Activated T-cell treated with anti-CD3 and anti-CD28 coated beads, Interleukin-2, amount 50 U/mL, for 48 hours (primary cell): ENCODE data around the gene TSSC4.
A peak's percentile ranks its signal among the peaks of the same experiment; 100 is the strongest.
"Not testable (repeated sequence)": the region's sequence is repeated elsewhere in the genome, so short reads cannot be mapped to it uniquely, and the experiment has no call there.

ENCODE experiments used
- DNase-seq, 2 experiments: peaks; one replicate each; pipeline ENCODE4 v3.0.0-alpha.2; 2020

The TSSC4 gene

GRCh38 chr11:2400069-2400761 lies at the start of gene TSSC4:
TSSC4 (plus strand) TSS chr11:2400750; CDS start chr11:2402634, 1,884 bp downstream.
- DNase-seq = peak; percentile 98 to 99

DNA sequence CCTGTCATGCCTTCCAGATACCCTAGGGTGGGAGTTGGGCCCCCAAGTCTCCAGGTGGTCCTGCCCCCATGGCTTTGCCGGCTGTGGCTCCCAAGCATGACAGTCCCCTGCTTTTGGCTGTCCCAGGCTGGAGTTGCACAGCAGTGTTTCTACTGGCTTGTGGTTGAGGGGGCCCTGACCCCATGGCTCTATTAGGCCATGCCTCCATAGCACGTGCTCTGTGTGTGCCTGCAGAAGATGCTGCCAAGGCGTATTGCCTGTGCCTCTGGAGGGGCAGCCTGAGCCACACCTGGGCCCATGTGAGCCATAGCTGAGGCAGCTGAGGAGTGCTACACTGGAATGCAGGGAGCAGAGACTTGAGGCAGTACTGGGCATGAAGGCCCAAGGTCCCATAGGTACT lies 48.8 kb upstream of the TSSC4 start:
- no peak for DNase-seq

GRCh38 chr11:2352420-2352819 lies 48.1 kb upstream of the TSSC4 start:
- no peak for DNase-seq

DNA sequence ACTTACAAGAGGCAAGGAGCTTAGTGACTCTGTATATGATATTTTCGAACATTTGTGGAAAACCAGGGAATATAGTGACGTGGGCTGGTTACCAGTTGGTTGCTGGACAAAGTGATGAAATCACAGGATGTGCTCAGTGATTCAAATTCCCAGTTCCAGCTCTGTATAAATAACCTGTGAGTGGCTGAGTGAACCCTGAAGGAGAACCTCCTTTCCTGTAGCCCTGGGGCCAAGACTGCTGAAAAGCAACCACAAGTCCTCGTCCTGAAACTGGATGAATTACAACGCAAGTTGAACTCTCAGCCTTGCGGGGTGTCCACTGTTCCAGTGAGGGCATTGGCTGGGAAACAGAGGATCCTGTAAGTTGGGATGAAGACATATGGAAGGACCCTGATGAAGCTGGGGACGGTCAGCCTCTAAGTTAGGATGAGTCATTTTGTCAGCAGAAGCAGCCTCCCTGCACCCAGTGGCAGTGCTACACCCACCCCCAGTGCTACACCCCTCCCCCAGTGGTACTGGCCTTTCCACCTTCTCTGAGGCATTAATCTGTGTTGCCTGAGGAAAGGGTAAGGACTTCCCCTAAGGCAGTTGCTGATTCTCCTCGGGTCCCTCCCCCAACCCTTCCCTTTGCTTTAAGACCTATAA lies 45.4 kb upstream of the TSSC4 start:
- DNase-seq = no peak

DNA sequence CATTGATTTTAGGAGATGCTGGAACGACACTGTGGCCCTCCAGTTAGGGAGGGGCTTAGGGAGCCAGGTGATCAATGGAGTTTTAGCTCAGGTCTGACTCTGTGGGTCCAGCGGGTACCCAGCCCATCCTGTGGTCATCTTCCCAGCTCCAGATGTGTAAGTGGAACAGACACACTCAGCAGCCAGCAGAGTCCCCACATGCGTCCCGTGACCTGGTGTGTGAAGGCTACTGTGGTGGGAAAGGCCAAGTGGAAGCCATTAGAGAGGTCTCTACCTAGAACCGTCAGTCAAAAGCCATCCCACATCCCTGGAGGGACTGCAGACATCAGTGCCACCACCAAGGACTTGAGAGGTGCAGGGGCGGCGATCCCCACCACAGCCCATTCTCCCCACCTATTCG lies 43.3 kb upstream of the TSSC4 start:
- no peak for DNase-seq

- not testable (repeated sequence) for DNase-seq
These were observed 42.9 kb upstream of the TSSC4 start for GRCh38 chr11:2357651-2358050.

DNA sequence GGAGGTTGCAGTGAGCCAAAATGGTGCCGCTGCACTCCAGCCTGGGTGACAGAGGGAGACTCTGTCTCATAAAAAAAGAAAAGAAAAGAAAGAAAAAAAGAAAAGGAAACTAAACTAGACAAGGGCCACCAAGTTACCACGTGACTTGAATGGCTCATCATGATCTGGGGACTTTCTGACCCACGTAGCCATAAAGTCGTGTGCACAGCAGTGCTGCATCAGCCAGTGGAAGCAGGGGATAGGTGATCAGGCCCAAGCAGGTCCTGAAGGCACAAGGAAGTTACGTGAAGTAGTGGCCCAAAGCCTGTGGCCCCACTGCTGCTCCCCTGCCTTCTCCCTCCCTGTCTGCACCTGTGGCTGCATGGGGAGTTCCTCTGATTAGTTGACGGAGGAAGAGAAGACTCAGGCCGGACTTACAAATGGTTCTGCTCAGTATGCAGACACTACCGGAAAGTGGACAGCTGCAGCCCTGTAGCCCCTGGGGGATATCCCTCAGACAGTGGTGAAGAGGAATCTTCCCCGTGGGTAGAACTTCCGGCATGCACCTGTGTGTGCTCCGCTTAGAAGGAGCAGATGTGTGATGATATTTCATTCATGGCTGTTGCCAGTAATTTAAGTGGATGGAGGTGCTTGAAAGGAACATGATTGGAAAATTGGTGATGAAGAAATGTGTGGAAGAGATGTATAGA lies 41.7 kb upstream of the TSSC4 start:
- no peak for DNase-seq

DNA sequence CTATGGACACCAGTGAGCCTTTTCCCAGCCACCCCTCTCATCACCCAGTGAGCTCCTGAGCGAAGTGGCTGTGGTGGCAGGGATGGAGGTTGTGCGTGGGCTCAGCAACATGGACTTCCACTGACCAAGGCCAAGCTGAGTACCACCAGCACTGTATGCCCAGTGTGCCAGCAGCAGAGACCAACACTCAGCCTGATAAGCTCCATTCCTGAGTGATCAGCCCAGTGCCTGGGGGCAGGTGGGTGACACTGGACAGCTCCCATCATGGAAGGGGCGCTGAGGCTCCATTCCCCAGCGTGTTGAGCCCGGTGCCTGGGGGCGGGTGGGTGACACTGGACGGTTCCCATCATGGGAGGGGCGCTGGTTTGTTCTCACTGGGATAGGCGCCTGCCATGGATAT lies 41.0 kb upstream of the TSSC4 start:
- DNase-seq = no peak

DNA sequence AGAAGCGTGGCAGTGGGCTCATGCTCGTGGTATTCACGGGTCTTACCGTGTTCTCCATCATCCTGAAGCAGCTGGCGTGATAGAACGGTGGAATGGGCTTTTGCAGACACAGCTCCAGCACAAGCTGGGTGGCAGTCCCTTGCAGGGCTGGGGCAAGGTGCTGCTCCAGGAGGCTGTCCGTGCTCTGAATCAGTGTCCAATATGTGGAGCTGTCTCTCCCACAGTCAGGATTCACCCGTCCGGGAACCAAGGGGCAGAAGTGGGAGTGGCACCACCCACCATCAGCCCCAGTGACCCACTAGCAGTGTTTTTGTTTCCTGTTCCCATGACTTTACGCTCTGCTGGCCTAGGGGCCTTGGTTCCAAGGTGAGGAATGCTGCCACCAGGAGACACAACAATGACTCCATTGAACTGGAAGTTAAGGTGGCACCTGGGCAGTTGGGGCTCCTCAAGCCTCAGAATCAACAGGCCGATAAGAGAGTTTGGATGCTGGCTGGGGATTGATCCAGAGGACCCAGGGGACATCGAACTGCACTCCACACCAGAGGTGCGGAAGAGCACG lies 40.4 kb upstream of the TSSC4 start:
- no peak for DNase-seq

- DNase-seq = no peak
These were observed 39.0 kb upstream of the TSSC4 start for GRCh38 chr11:2361565-2361964.

GRCh38 chr11:2362414-2362813 lies 38.1 kb upstream of the TSSC4 start:
- no peak for DNase-seq

GRCh38 chr11:2363130-2363529 lies 37.4 kb upstream of the TSSC4 start:
- DNase-seq = no peak

GRCh38 chr11:2363577-2364370 lies 36.8 kb upstream of the TSSC4 start:
- no peak for DNase-seq

- DNase-seq = not testable (repeated sequence)
These were observed 36.2 kb upstream of the TSSC4 start for GRCh38 chr11:2364386-2364785.

DNA sequence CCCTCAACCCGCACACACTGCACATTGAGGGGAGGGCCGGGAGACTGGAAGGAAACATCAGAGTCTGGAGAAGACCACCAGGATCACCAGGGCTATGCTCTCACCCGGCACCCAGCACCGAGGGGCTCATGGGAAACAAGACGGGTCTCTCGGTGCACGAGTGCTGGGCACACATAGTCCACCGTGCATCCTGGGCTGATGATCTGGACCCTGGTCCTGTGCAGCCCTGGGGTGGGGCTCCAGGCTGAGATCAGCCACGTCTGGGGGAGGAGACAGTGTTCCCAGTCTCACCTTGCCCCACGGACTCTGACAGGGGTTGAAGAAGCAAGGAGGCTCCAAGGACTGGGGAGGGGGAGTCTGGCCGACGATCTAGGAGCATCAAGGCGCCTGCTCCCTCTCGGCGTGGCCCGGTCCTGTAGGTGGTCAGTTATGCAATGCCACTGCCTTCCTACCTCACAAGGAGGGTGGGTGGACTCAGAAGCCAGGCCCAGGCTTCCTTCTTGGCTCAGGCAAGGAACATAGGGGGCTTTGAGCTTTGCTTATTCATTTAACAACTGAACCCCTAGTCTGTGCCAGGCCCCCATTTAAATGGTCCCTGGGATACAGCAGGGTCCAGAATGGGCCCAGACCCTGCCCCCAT lies 34.9 kb upstream of the TSSC4 start:
- DNase-seq = no peak

GRCh38 chr11:2366276-2366675 lies 34.3 kb upstream of the TSSC4 start:
- DNase-seq = no peak

- DNase-seq = no peak
These were observed 33.8 kb upstream of the TSSC4 start for GRCh38 chr11:2366733-2367132.

GRCh38 chr11:2367266-2368160 lies 33.0 kb upstream of the TSSC4 start:
- no peak for DNase-seq

DNA sequence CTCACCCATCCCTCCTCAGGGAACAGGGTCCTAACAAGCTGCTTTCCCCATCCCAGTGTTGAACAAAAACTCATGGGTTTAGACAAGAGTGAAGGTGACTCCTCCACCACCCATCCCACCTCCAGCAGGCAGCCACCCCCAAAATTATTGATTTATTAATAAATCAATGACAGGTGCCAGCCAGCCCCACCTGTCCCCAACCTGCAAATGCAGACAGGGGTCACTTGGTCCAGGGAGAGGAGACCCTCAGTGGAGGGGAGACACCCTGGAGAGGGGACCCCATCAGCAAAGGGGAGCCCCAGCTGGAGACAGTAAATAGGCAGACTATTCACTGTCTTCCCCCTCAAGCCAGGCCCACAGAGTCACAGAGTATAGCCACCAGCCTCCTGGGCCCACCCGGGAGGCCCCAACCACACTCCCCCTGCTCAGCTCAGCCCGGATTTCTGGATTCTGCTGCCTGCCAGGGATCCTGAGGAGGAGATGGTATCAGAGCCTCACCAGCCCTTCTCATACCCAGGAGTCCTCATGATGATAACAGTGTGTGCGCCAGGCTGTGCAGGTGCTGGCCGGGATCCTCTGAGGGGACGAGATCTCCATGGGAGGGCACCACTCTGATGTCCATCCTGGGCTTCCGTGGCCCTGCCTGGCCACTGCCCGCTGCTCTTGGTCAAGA lies 32.2 kb upstream of the TSSC4 start:
- no peak for DNase-seq

DNA sequence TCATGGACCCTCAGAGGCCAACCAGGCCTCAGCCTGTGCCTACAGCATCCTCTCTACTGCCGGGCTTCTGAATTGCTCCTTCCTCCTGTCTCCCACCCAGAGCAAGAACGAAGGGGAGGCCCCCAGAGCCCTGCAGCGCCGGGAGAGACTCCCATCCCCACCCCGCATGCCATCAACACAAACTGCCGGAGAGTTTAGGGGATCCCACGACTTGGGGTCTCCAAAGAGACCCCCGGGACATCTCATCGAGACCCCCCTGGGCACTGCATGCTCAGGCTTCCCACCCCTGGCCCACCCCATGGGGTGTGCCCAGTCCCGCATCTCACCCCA lies 31.7 kb upstream of the TSSC4 start:
- no peak for DNase-seq

- no peak for DNase-seq
These were observed 31.2 kb upstream of the TSSC4 start for GRCh38 chr11:2369320-2369719.
